Embryonic facial prominence (tissue), 1 donor: Measurements from ENCODE around the gene MAPKAPK3.

ENCODE experiments used
- DNase-seq: peaks from one replicate; pipeline ENCODE4 v3.0.0-alpha.2; 2016; ENCODE audit errors: extremely low spot score

The MAPKAPK3 gene

DNA sequence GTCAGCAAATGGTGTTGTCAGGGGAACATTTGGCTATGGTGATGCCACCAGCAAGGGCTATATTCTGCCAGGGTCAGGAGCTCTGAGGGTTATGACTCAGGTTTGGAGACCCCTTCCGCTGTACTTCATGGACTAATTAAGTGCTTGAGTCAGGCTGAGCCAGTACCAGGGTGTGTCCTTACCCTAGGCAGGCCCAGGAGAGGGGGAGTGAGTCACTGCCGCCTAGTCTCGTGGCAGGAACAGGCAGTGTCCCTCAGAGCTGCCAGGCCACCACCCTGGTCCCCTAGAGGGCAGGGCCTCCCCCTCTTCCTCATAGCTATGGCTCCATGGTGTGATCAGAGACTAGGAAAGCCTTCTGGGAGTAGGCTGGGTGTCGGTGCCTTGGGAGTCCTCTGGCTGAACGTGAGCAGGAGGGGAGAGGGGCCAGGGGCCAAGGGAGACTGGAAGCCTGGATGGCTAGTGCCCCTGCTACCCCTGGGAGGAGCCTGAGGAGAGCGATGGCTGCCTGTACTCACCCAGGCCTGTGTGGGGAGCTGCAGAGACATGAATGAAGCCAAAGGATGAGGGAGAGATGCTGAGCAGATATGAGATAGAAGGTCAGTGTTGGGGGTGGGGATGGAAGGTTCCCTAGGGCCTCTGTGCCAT lies 10.6 kb downstream of the MAPKAPK3 start:
- no peak for DNase-seq

- DNase-seq = no peak
Measured at GRCh38 chr3:50628601-50629000, 11.7 kb downstream of the MAPKAPK3 start.

DNA sequence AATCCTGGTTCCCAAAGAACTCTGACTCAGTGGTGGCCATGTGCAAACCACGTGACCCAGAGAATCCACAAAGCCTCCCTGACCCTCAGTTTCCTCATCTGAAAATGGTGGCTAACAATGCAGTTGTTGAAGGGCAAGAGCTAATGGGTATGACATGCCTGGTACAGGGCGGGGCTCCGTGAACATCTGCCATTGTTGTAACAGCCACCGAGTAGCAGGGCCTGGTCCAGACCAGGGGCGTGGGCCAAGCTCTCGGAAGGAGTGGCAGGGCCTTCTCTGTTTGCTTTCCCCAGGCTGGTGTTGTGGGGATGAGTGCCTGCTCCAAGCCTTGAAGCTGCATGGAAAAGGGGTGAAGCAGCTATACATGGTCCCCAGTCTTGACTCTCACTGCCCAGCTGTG lies 13.4 kb downstream of the MAPKAPK3 start:
- DNase-seq = no peak

DNA sequence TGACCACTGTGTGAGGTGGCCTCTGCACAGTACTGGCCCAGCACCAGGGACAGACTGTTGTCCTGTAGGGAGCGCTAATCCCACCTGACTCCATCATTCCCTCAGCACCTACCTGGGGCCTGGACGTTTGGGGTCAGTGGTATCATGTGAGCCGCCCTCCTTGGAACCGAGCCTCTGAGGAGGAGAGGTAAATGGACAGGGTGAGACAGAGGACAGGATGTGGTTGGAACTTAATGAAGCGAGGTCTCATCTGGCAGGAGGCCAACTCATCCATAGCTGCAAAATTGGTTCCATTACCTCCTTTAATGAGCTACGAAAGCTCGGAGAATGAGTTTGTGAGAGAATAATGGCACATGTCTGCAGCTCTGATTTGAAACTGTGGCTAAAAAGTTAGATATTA lies 13.9 kb downstream of the MAPKAPK3 start:
- no peak for DNase-seq

GRCh38 chr3:50632450-50632849 lies 15.5 kb downstream of the MAPKAPK3 start:
- DNase-seq = no peak

- no peak for DNase-seq
Measured at GRCh38 chr3:50633230-50633790, 16.4 kb downstream of the MAPKAPK3 start.

DNA sequence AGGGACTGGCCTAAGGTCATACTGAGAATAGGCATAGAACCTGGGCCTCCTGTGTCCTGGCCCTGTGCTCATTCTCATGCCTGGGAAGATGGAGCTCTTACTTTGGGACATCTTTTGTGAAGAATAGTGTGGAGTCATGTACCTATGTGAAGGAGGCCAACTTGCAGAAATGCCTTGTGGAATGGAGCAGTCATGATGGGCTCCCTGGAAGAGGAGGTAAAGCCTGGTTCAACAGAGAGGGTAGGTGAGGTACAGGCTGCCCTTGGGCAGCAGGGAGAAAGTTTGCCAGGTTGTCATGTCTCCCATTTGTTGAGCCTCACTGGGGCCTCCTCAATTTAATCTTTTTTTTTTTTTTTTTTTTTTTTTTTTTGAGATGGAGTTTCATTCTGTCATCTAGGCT lies 18.1 kb downstream of the MAPKAPK3 start:
- no peak for DNase-seq

- no peak for DNase-seq
Measured at GRCh38 chr3:50637011-50637410, 20.1 kb downstream of the MAPKAPK3 start.

DNA sequence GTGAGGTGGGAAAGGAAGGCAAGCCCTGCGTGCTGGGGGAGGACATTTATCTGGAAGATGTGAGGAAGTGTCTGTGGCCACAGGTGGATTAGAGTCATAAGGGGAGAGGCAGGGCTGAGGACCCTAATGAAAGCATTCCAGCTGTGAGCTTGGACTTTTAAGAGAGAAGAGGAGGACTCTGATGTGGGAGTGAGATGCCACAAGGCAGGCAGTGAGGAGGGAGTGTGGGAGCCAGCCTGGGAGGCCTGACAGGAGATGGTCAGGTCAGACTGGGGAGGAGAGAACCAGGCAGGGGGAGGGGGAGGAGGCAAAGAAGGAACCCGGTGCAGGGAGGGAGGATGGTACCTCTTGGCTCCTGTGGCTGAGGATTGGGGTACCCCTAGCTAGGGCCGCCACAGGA lies 21.0 kb downstream of the MAPKAPK3 start:
- no peak for DNase-seq

- DNase-seq = no peak
Measured at GRCh38 chr3:50639055-50639494, 22.1 kb downstream of the MAPKAPK3 start.

DNA sequence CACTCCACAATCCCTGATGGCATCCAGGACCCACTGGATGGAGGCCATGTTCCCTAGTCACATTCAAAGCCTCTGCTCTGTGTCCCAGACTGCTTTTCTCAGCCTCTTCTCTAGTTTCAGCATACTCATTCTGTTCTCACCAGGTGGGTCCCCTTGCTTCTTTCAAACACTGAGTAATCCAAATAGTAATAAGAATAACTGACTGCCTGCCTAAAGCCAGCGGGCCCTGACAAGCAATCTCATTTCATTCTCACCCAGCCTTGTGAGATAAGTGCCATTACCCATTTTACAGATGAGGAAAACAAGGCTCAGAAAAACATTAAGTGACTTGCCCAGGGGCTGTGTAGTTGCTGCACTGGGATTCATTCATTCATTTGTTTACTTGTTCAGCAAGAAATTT lies 25.4 kb downstream of the MAPKAPK3 start:
- DNase-seq = no peak

GRCh38 chr3:50644561-50644960 lies 27.6 kb downstream of the MAPKAPK3 start:
- DNase-seq = no peak

- DNase-seq = no peak
Measured at GRCh38 chr3:50645378-50645777, 28.4 kb downstream of the MAPKAPK3 start.

DNA sequence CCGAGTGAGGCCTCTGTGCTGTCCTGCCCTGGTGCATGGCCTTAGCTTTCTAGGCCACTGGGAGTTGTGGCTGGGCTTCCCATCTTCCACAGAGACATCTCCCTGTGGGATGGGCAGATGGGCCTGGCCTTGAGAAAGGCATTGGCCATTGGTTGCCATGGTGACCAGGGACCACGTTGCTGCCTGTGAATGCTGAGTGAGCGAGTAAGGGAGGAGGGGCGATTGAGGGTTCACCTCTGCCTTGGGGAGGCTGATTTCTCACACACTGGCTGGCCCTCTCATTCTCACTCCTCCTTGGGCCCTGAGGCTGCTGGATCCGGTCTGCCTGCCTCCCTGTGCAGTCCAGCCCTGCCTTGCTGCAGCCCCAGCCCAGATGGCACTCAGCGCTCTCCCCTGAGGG lies 31.4 kb downstream of the MAPKAPK3 start:
- DNase-seq = no peak

DNA sequence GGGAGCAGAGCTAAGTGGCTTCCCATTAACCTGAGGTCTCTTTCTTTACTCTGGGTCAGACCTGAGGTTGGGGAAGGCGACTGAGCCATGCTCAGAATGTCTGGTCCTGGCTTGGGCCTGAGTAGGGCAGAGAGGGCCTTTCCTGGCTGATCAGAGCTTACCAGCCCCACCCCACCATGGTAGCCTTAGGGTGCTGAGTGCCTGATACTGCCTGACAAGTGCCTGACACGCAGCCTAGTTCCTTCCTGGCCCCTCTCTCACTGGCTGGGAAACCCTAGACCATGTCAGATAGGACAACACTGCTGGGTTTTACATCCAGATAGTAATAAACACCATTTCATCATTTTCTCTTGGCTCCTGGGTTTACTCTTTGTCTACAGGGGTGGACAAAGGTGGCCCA lies 32.0 kb downstream of the MAPKAPK3 start:
- no peak for DNase-seq

DNA sequence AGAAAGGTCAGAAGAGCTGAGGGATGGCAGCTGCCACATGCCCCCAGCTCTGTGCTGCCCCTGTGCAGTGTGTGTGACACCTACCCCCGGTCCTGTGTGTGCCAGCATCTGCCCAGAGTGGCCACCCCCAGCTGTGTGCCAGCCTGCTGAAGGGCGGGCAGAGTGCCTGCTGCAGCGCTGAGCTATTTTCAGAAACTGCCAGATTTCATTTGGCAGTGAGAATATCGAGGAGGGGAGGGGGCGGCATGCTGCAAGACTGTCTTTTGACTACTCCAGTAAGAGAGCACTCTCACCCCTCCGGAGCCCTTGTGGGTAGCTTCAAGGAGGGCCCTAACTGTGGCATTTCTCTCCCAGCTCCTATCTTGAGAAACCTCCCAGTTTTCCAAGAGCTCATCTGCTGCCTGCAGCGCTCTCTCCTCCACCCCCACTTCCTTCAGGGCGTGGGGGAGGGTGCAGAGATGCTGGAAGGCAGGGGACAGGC lies 32.5 kb downstream of the MAPKAPK3 start:
- DNase-seq = no peak

DNA sequence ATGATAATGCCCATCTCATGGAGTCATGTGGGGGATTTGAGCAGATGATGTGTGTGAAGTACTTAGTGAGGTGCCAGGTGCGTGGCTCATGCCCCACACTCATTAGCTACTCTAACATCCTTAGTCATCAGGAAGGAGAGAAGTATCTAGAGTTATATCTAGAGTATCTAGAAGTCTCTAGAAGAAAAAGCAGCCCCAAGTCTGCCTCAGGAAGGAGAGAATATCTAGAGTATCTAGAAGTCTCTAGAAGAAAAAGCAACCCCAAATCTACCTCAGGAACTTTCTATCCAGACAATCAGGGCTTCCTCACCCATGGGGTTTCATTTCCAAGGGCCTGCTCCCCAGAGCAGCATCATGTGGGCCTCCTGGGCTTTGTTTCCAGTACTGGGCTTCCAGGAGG lies 33.1 kb downstream of the MAPKAPK3 start:
- no peak for DNase-seq

DNA sequence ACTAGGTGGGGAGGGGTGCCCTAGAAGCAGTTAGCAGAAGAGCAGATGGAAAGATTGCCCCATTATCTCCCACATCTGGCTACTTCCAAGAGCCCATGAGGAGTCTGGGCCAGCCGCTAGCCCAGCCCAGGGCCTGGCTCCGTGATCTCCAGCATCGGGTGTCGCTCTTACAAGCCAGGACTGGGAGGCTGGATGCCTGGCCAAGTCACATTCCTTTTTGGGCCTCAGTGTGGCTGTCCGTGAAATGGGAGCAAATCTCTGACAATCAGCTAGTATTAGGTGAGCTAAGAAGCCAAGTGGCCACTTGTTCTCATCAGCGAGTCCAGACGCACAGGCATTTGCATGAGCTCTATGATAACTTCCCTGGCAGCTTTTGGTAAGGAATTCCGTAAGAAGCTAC lies 34.5 kb downstream of the MAPKAPK3 start:
- DNase-seq = no peak

GRCh38 chr3:50651920-50652529 lies 35.1 kb downstream of the MAPKAPK3 start:
- DNase-seq = no peak

- DNase-seq = no peak
Measured at GRCh38 chr3:50652709-50653108, 35.8 kb downstream of the MAPKAPK3 start.

DNA sequence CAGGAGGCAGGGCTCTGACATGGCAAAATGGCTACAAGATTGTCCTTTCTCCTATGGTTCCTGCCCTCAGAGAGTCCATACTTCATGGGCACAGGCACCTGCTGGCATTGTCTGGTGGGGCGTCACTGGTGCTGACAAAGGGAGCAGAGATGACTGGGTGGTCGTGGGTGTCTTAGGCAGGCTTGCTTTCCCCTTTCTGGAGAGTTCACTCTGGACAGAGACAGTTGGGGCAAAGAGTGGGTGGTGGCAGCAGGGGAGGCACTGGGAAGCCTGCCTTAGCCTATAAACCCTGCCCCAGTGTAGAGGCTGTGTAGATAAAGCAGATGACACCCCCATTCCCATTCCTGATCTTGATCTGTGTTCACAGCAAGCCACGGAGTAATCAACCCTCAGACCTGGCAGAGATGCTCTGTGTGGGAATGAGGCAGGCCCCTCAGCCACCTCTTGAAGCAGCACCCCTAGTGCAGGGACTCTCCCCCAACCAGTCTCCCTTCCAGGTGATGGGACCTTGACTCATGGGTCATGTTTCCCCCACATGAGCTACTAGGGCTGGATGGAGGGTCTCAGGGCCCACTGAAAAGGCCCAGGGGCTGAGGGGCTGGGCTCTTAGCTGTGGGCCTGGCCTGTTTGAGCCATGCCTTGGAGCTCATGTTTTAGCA lies 37.1 kb downstream of the MAPKAPK3 start:
- DNase-seq = no peak

- no peak for DNase-seq
Measured at GRCh38 chr3:50655009-50655830, 38.3 kb downstream of the MAPKAPK3 start.
